HFFc6 (cell line): ENCODE measurements around the gene KCNMB2. TPM values are rescaled to one million over a fixed set of nuclear protein-coding genes. Genes with fewer than 3 reads are reported as not detected.

ENCODE experiments used
- DNase-seq: peaks from one replicate; pipeline ENCODE4 v3.0.0-alpha.2; 2018
- H3K27ac Mint-ChIP-seq: 2 replicates; pipeline ENCODE4 v1.8.0; 2020; ENCODE audit warnings: mild to moderate bottlenecking, mixed read lengths
- H3K27me3 Mint-ChIP-seq: 2 replicates; pipeline ENCODE4 v1.8.0; 2021; ENCODE audit warnings: mild to moderate bottlenecking, moderate library complexity, mixed read lengths; ENCODE audit not compliant: insufficient read depth
- H3K36me3 Mint-ChIP-seq: 2 replicates; pipeline ENCODE4 v1.8.0; 2021; ENCODE audit warnings: low read depth, mixed read lengths
- H3K4me1 Mint-ChIP-seq: 2 replicates; pipeline ENCODE4 v1.8.0; 2020; ENCODE audit warnings: low read depth, mixed read lengths
- H3K4me3 Mint-ChIP-seq: 2 replicates; pipeline ENCODE4 v1.8.0; 2020; ENCODE audit warnings: mild to moderate bottlenecking, moderate library complexity, mixed read lengths
- H3K9me3 Mint-ChIP-seq: 2 replicates; pipeline ENCODE4 v1.8.0; 2020; ENCODE audit warnings: mild to moderate bottlenecking, mixed read lengths
- total RNA-seq, 6 experiments: library from RNA; stranded (reverse); fragmentation: NEBNext Ultra II Directional; extraction: Animal tissue kit (Norgen Biotek cat#: 25700); gene quantifications; 2 replicates in 1 of 6; 3 replicates in 5 of 6; pipeline ENCODE4 v1.2.3, GENCODE V29; 2021
- TF ChIP-seq, protein P1 (sequence below): fragments of 200-600 bp; sonication (generic); IDR thresholded peaks from 2 replicates; pipeline ENCODE4 v1.5.0; 2021; ENCODE audit warnings: antibody characterized with exemption, mild to moderate bottlenecking

KCNMB2 gene
- total RNA-seq, 6 experiments from 2014 or later = not detected

DNA sequence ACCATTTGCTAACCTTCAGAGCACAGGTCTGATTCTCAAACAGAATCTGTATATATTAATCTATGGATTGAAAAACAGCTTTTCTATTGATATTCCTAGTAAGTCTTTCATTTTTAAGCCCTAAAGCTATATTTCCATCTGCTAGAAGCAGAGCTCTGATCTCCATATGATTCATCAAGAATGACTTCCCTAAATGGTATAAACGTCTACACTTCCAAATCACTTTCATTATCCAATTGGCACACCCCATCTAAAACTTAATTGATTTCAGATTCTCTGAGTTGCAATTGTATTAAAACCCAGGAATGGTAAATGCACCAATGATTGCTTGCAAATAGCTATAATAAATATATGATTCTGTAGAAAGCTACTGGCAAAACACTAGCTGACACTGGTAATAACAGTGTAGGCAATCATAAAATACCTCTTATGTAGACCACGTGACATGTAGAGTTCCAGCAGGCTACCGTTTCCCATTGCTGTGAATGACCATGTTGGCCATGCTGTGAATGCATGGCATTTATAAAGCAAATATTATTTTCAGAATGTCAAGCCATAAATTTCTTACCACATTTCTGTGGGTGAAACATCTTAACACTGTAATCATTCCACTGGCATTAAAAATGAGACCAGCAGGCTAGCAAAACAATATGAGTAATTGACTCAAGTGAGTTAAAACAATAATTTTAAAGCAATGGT is 309.3 kb downstream of the KCNMB2 start:
- Mint-ChIP-seq H3K4me3 (no peak overlapping the region), H3K27ac (no peak overlapping the region), H3K9me3 (peaks cover 17% of the 10 kb centered on the region), H3K4me1 (no peaks in the 10 kb centered on the region; the same call in 1 of the 2 replicates), H3K27me3 (no peaks in the 10 kb centered on the region), H3K36me3 (no peaks in the 10 kb centered on the region)
- TF ChIP-seq, protein P1, sequence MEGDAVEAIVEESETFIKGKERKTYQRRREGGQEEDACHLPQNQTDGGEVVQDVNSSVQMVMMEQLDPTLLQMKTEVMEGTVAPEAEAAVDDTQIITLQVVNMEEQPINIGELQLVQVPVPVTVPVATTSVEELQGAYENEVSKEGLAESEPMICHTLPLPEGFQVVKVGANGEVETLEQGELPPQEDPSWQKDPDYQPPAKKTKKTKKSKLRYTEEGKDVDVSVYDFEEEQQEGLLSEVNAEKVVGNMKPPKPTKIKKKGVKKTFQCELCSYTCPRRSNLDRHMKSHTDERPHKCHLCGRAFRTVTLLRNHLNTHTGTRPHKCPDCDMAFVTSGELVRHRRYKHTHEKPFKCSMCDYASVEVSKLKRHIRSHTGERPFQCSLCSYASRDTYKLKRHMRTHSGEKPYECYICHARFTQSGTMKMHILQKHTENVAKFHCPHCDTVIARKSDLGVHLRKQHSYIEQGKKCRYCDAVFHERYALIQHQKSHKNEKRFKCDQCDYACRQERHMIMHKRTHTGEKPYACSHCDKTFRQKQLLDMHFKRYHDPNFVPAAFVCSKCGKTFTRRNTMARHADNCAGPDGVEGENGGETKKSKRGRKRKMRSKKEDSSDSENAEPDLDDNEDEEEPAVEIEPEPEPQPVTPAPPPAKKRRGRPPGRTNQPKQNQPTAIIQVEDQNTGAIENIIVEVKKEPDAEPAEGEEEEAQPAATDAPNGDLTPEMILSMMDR = no peak
- DNase-seq = peak; percentile 39

DNA sequence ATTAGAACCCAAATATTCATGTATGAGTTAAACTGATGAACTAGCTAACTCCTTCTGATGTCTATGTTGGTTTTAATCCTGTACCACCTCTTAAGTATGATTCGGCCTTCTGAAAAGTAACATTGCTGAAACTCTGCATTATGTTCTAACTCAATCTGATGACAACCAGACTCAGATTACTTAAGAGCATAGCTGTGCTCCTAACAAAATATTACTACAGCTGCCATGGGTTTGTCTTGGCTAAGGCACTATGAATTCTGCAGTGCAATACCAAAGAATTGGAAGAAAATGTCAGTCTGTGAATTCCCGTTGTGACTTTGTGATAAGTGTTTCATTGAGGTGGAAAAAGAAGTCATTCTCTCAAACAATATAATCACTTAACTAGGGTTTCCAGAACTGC is 311.0 kb downstream of the KCNMB2 start:
- DNase-seq = peak; percentile 30
- Mint-ChIP-seq H3K36me3 (no peaks in the 10 kb centered on the region), H3K4me3 (no peak overlapping the region), H3K4me1 (no peaks in the 10 kb centered on the region; the same call in 1 of the 2 replicates), H3K27me3 (no peaks in the 10 kb centered on the region), H3K9me3 (peaks cover 11% of the 10 kb centered on the region; the same call in 1 of the 2 replicates), H3K27ac (no peak overlapping the region)
- TF ChIP-seq, protein P1 = no peak

DNA sequence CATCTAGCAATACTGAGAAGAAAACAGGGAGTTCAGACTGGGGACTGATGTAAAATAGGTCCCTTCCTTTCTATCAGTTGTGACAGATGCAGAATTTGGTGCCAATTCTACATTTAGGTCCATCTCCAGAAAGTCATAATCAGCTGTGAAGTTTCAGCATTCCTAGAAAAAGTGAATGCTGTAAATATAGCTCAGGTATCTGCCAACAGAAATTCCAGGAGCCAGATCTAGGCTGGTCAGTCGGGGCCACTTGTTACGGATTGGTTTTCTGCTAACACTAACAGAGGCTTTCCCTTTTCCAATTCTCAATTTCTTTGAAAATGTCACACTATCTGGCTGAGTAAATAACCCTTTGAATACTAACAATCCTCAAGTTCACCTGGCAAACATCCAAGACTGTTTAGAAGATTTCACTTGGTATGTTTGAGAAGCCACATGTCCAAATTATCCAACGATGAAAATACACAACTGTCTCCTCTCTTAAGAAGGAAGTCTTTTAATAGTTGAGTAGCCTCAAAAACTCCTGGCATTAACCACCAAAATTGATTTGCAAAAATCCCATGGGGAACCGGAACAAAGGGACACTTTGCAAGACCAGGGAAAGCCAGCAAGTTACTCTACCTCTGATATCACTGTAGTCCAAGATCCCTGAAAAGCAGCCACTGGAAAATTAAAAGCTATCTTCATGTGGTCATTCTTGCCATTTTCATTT is 313.1 kb downstream of the KCNMB2 start:
- no peak for DNase-seq
- Mint-ChIP-seq H3K27ac (no peak overlapping the region), H3K4me3 (no peak overlapping the region), H3K27me3 (no peaks in the 10 kb centered on the region), H3K4me1 (no peaks in the 10 kb centered on the region; the same call in 1 of the 2 replicates), H3K36me3 (no peaks in the 10 kb centered on the region), H3K9me3 (peaks cover 11% of the 10 kb centered on the region; the same call in 1 of the 2 replicates)
- TF ChIP-seq, protein P1 = no peak

- no peak for DNase-seq
- no peak overlapping the region for H3K27ac Mint-ChIP-seq
- TF ChIP-seq, protein P1 = no peak
- no peaks in the 10 kb centered on the region for H3K36me3 Mint-ChIP-seq
- no peak overlapping the region for H3K4me3 Mint-ChIP-seq
- no peaks in the 10 kb centered on the region; the same call in 1 of the 2 replicates for H3K4me1 Mint-ChIP-seq
- H3K9me3 Mint-ChIP-seq = peaks cover 11% of the 10 kb centered on the region; the same call in 1 of the 2 replicates
- H3K27me3 Mint-ChIP-seq = no peaks in the 10 kb centered on the region
These were observed 314.4 kb downstream of the KCNMB2 start for GRCh38 chr3:178850450-178851190.

DNA sequence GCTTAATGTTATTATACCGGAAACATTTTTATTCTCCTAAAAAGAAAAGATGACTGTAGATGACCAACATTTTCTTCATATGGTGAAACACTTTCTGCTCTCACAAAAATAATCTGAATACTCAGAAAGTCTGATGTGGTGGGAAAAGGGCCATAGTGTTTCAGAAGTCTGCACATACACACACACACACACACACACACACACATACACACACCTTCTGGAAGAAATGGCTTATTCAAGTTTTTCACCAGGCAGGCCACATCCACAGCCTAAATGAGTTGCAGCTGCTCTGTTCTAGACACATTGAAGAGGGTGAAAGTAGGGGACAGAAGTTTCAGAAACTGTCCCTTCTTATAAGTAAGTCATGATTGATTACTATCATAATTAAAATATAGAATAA is 315.3 kb downstream of the KCNMB2 start:
- no peak overlapping the region for H3K27ac Mint-ChIP-seq
- H3K4me3 Mint-ChIP-seq = no peak overlapping the region
- H3K36me3 Mint-ChIP-seq = no peaks in the 10 kb centered on the region
- TF ChIP-seq, protein P1 = no peak
- H3K4me1 Mint-ChIP-seq = no peaks in the 10 kb centered on the region
- H3K27me3 Mint-ChIP-seq = no peaks in the 10 kb centered on the region
- H3K9me3 Mint-ChIP-seq = peaks cover 7% of the 10 kb centered on the region; the same call in 1 of the 2 replicates
- no peak for DNase-seq
